HEK293 (cell line): ENCODE data around the gene UQCC3.

Source experiments
- CTCF ChIA-PET: fragments of 350-600 bp; formaldehyde crosslinking; extraction: SDS; loops from one replicate; lab custom pipeline; 2021; ENCODE audit warnings: antibody characterized with exemption; lab: Yijun Ruan, JAX
- POLR2A ChIA-PET: fragments of 300-600 bp; formaldehyde crosslinking; extraction: SDS; loops from one replicate; lab custom pipeline; 2020; ENCODE audit warnings: antibody characterized with exemption, inconsistent platforms; lab: Yijun Ruan, JAX
- H3K27ac ChIP-seq: fragments of 200-500 bp; sonication (Bioruptor generic); 2 replicates; pipeline ENCODE4 v1.5.1; 2014; ENCODE audit warnings: low read depth, low read length, control low read depth, inconsistent platforms; ENCODE audit errors: extremely low read depth
- H3K36me3 ChIP-seq, 2 experiments: fragments of 200-500 bp in 1 of 2; sonication (Bioruptor generic) in 1 of 2; 1 replicate in 1 of 2; 2 replicates in 1 of 2; pipeline ENCODE4 v1.5.1; 2014 to 2017; ENCODE audit warnings: inconsistent platforms in 2 of 2, low read length in 2 of 2; ENCODE audit not compliant: control insufficient read depth in 2 of 2, insufficient read depth in 1 of 2
- H3K4me1 ChIP-seq: fragments of 200-500 bp; sonication (Bioruptor generic); 2 replicates; pipeline ENCODE4 v1.5.1; 2014; ENCODE audit warnings: mild to moderate bottlenecking, low read length, inconsistent platforms; ENCODE audit not compliant: control insufficient read depth, insufficient read depth
- H3K4me3 ChIP-seq: 2 replicates; pipeline ENCODE4 v1.5.1; 2011; ENCODE audit warnings: low read depth, mild to moderate bottlenecking, control low read depth, low read length, moderate library complexity
- H3K9me3 ChIP-seq: fragments of 200-500 bp; sonication (Bioruptor generic); 2 replicates; pipeline ENCODE4 v1.5.1; 2014; ENCODE audit warnings: low read depth, low read length, inconsistent platforms; ENCODE audit not compliant: control insufficient read depth, insufficient read depth
- TCF7L2 ChIP-seq: IDR thresholded peaks from 2 replicates; pipeline ENCODE4 v1.6.1; 2011; ENCODE audit warnings: low read depth, mild to moderate bottlenecking, inconsistent platforms, low read length, moderate library complexity, borderline replicate concordance
- WT1 ChIP-seq: fragments of 450-650 bp; formaldehyde crosslinking; IDR thresholded peaks from 2 replicates; pipeline ENCODE4 v1.5.1; 2016; ENCODE audit warnings: missing biosample characterization, missing genetic modification characterization
- ZFP69B ChIP-seq: fragments of 450-650 bp; formaldehyde crosslinking; IDR thresholded peaks from 2 replicates; pipeline ENCODE4 v1.5.1; 2016; ENCODE audit warnings: missing biosample characterization, missing genetic modification characterization
- ZNF341 ChIP-seq: fragments of 450-650 bp; formaldehyde crosslinking; IDR thresholded peaks from 2 replicates; pipeline ENCODE4; 2016; ENCODE audit warnings: low read depth, missing biosample characterization, missing genetic modification characterization
- ZNF366 ChIP-seq: fragments of 450-650 bp; formaldehyde crosslinking; conservative IDR thresholded peaks from 2 replicates; pipeline ENCODE4 v1.5.1; 2016; ENCODE audit warnings: missing biosample characterization, missing genetic modification characterization
- ZNF596 ChIP-seq: fragments of 450-650 bp; IDR thresholded peaks from 2 replicates; pipeline ENCODE4 v1.5.0; 2018; ENCODE audit warnings: missing biosample characterization, mild to moderate bottlenecking, missing genetic modification characterization, moderate library complexity
- ZNF670 ChIP-seq: fragments of 450-650 bp; formaldehyde crosslinking; IDR thresholded peaks from 2 replicates; pipeline ENCODE4 v1.5.1; 2016; ENCODE audit warnings: missing biosample characterization, missing genetic modification characterization, low read depth
- TF ChIP-seq, protein P1 (sequence below): fragments of 450-650 bp; formaldehyde crosslinking; IDR thresholded peaks from 2 replicates; pipeline ENCODE4 v1.5.1; 2016; ENCODE audit warnings: missing biosample characterization, missing genetic modification characterization, borderline replicate concordance
- TF ChIP-seq, protein P2 (sequence below): fragments of 450-650 bp; formaldehyde crosslinking; IDR thresholded peaks from 2 replicates; pipeline ENCODE4 v1.5.1; 2017; ENCODE audit warnings: missing biosample characterization, missing genetic modification characterization

Gene UQCC3

DNA sequence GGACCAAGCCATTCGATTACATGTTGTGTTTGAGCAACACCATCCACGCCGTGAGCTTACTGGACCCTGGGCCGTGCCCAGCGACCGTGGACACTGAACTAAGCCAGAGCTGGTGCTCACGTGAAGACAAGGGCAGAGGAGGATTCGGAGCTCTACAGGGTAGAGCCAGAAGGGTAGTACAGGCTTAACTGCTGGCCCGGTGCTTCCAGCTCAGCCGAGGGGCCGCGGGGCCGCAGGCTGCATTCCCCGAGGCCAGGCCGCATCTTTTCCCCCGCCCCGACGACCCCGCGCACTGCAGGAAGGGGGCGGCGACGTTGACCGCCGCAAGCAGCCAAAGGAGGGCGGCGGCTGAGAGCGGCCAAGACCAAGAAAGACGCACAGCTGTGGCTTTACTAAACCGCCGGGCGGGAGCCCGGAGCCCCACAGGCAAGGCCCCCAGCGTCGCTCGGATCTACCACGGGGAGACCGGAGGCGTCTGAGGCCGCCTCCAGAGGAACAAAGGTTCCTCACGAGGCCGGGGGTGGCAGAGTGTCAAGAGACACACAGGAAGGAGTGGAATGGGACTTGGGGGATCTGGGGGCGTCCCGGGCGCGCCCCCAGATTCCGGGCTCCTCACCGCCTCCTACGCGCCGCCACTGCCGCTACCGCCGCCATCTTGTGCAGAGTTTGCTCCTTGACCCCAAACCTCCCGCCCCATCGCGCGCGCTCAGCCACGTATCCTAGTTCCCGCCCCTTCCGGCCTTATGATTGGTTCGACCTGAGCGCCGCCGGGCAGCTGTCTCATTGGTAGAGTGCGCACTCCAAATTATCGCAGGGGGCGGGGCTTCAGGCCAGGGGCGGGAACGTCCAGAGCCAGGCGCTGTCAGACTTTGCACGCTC lies 25.3 kb upstream of the UQCC3 start, which contains the start of gene GANAB (continued):
- TF ChIP-seq, protein P1, sequence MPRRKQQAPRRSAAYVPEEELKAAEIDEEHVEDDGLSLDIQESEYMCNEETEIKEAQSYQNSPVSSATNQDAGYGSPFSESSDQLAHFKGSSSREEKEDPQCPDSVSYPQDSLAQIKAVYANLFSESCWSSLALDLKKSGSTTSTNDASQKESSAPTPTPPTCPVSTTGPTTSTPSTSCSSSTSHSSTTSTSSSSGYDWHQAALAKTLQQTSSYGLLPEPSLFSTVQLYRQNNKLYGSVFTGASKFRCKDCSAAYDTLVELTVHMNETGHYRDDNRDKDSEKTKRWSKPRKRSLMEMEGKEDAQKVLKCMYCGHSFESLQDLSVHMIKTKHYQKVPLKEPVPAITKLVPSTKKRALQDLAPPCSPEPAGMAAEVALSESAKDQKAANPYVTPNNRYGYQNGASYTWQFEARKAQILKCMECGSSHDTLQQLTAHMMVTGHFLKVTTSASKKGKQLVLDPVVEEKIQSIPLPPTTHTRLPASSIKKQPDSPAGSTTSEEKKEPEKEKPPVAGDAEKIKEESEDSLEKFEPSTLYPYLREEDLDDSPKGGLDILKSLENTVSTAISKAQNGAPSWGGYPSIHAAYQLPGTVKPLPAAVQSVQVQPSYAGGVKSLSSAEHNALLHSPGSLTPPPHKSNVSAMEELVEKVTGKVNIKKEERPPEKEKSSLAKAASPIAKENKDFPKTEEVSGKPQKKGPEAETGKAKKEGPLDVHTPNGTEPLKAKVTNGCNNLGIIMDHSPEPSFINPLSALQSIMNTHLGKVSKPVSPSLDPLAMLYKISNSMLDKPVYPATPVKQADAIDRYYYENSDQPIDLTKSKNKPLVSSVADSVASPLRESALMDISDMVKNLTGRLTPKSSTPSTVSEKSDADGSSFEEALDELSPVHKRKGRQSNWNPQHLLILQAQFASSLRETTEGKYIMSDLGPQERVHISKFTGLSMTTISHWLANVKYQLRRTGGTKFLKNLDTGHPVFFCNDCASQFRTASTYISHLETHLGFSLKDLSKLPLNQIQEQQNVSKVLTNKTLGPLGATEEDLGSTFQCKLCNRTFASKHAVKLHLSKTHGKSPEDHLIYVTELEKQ (tag by site-specific recombination) = no peak
- 0 out of 2 replicates have a peak, but pooled peaks have one; percentile 34 for TF ChIP-seq WT1 (tag by site-specific recombination)
- TF ChIP-seq ZNF366 (tag by site-specific recombination) = no peak
- no peak for TF ChIP-seq ZFP69B
- TF ChIP-seq ZNF596 (tag by site-specific recombination) = no peak

DNA sequence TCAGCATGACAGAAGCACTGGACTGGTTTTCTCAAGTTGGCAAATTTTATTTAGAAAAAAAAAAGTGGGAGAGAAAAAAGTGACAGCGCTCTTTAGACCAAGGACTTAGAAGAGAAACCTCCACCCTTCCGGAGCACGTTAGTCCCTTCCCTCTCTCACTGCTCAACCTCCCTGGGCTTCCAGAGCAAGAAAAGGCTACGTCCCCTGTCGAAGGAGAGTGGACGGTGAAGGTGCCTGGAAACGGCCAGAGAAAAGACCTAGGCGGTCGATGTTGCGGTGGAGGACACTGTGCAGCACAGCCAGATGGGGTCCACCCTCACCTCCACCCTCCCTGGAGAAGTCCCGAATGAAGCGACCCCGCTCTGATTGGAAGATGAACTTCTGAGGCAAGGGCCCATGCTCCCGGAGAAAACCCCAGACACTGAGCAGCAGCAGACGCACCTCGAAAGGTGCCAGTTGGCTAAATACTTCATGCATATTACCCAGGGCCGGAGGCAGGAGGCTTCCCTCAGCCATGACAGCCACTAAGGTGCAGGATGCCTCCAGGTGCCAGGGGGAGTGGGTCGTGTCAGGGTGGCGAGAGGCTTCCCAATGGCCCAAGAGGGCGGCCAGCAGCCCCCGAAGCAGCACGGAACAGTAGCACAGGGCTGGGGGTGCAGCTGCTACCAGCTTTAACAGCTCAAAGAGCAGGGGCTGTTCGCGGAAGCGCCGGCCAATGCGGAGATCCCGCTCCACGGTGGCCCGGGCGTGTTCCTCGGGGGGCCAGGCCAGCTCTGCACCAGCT lies 24.5 kb upstream of the UQCC3 start:
- CTCF ChIA-PET = no interaction called here
- Histone ChIP-seq H3K36me3 (peaks cover 5 to 57% of the 10 kb centered on the region in 2 experiments; a peak in 2 of 3 replicates), H3K4me1 (peaks cover 3% of the 10 kb centered on the region; the same call in 1 of the 2 replicates), H3K27ac (no peak overlapping the region), H3K9me3 (no peaks in the 10 kb centered on the region), H3K4me3 (no peak overlapping the region)
- POLR2A ChIA-PET = interaction anchor here (0.6 to 5.9 kb wide), 23 partner anchors 9 to 288 kb away, joined by 3 to 79 read pairs (median 4); partner anchors contain the start of genes B3GAT3, C11orf98, CSKMT and EEF1G
- TF ChIP-seq ZNF341 (tag by site-specific recombination) = peak; percentile 25; the same call in 1 of the 2 replicates
- no peak for TF ChIP-seq TCF7L2

DNA sequence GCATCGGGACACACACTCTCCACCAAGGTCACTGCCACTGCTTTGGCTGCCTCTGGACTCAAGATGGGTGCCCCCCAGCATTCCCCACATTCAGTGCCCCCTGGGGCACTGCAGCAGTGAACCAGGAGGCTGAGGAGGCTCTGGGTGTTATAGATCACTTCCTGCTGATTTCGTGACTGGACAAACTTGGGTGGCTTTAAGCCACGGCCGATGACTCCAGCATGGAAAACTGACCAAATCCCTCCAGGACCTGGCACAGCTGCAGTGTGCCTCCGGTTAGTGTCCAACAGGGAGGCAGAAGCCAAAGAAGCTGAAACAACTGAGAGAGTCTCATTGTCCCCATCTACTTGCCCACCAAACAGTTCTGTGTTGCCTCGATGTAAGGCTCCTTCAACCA lies 23.9 kb upstream of the UQCC3 start:
- Histone ChIP-seq H3K27ac (no peak overlapping the region), H3K36me3 (peaks cover 5 to 55% of the 10 kb centered on the region in 2 experiments; a peak in 2 of 3 replicates), H3K4me1 (peaks cover 3% of the 10 kb centered on the region; the same call in 1 of the 2 replicates), H3K9me3 (no peaks in the 10 kb centered on the region), H3K4me3 (no peak overlapping the region)
- POLR2A ChIA-PET = interaction anchor here (1.0 to 5.9 kb wide), 8 partner anchors 12 to 233 kb away, joined by 4 to 79 read pairs (median 11); partner anchors contain the start of genes C11orf98, CSKMT, LBHD1 and SLC3A2
- CTCF ChIA-PET = interaction anchor here (1.2 kb wide), 1 partner anchor 253 kb away, joined by 4 read pairs; no protein-coding TSS in a partner anchor
- TF ChIP-seq, protein P2, sequence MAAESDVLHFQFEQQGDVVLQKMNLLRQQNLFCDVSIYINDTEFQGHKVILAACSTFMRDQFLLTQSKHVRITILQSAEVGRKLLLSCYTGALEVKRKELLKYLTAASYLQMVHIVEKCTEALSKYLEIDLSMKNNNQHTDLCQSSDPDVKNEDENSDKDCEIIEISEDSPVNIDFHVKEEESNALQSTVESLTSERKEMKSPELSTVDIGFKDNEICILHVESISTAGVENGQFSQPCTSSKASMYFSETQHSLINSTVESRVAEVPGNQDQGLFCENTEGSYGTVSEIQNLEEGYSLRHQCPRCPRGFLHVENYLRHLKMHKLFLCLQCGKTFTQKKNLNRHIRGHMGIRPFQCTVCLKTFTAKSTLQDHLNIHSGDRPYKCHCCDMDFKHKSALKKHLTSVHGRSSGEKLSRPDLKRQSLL (tag by site-specific recombination) = 0 out of 2 replicates have a peak, but pooled peaks have one; percentile 39
- TF ChIP-seq ZNF670 = no peak
